IMR-90 (cell line): ENCODE measurements around the gene ABCA4. TPM values are rescaled to one million over a fixed set of nuclear protein-coding genes. Genes with fewer than 3 reads are reported as not detected.
A peak's percentile ranks its signal among the peaks of the same experiment; 100 is the strongest.

Experiments used
- ATAC-seq: fragments of 200-7000 bp; cut with Tn5 transposase; 2 replicates; pipeline ENCODE4 v1.9.1; 2020; ENCODE audit warnings: low read depth, mild to moderate bottlenecking, moderate library complexity
- BruUV-seq: library from RNA; stranded (reverse); fragments of 400-500 nt; replicated peaks from 2 replicates; lab custom pipeline; 2021; lab: Mats Ljungman, UMichigan
- CTCF ChIA-PET: fragments of 300-600 bp; formaldehyde crosslinking; extraction: SDS; loops from one replicate; lab custom pipeline; 2021; ENCODE audit warnings: antibody characterized with exemption; lab: Yijun Ruan, JAX
- POLR2A ChIA-PET: fragments of 300-600 bp; sonication (Branson Sonifier 250); formaldehyde crosslinking; loops from one replicate; lab custom pipeline; 2022; ENCODE audit warnings: antibody characterized with exemption; ENCODE audit not compliant: unreplicated experiment; lab: Charles Lee
- DNase-seq: peaks from one replicate; pipeline ENCODE4 v3.0.0; 2013
- H2AFZ ChIP-seq: replicated peaks from 2 replicates; pipeline ENCODE3; 2013; ENCODE audit warnings: low read length, mild to moderate bottlenecking; ENCODE audit not compliant: poor library complexity
- H2AK5ac ChIP-seq: 2 replicates; pipeline ENCODE4 v1.6.1; 2013; ENCODE audit warnings: low read depth, low read length, inconsistent platforms
- H2AK9ac ChIP-seq: replicated peaks from 2 replicates; pipeline ENCODE3; 2013; ENCODE audit warnings: mild to moderate bottlenecking, low read depth, low read length, moderate library complexity; ENCODE audit not compliant: poor library complexity
- H2BK120ac ChIP-seq: 2 replicates; pipeline ENCODE4 v1.6.1; 2013; ENCODE audit warnings: low read depth, low read length, inconsistent platforms
- H2BK15ac ChIP-seq: 3 replicates; pipeline ENCODE4 v1.6.1; 2013; ENCODE audit warnings: low read depth, low read length, inconsistent platforms
- H2BK20ac ChIP-seq: 2 replicates; pipeline ENCODE4 v1.6.1; 2013; ENCODE audit warnings: low read depth, mild to moderate bottlenecking, inconsistent platforms, low read length, moderate library complexity
- H2BK5ac ChIP-seq: 2 replicates; pipeline ENCODE4 v1.6.1; 2013; ENCODE audit warnings: mild to moderate bottlenecking, low read depth, low read length, inconsistent platforms; ENCODE audit not compliant: poor library complexity, severe bottlenecking
- H3K14ac ChIP-seq: replicated peaks from 2 replicates; pipeline ENCODE4 v1.6.1; 2013; ENCODE audit warnings: low read depth, low read length, inconsistent platforms
- H3K18ac ChIP-seq: 2 replicates; pipeline ENCODE4 v1.6.1; 2013; ENCODE audit warnings: low read depth, low read length, control low read depth
- H3K23ac ChIP-seq: 2 replicates; pipeline ENCODE4 v1.6.1; 2013; ENCODE audit warnings: low read depth, low read length, inconsistent platforms
- H3K27ac ChIP-seq: 2 replicates; pipeline ENCODE4 v1.5.1; 2013; ENCODE audit warnings: mild to moderate bottlenecking, control low read depth, low read length; ENCODE audit not compliant: insufficient read depth
- H3K27me3 ChIP-seq: 2 replicates; pipeline ENCODE4 v1.6.1; 2013; ENCODE audit warnings: low read length; ENCODE audit not compliant: control insufficient read depth, insufficient read depth
- H3K36me3 ChIP-seq: 2 replicates; pipeline ENCODE4 v1.6.1; 2013; ENCODE audit warnings: low read length, mixed read lengths; ENCODE audit not compliant: control insufficient read depth, insufficient read depth
- H3K4ac ChIP-seq: 2 replicates; pipeline ENCODE4 v1.6.1; 2013; ENCODE audit warnings: low read depth, low read length, inconsistent platforms
- H3K4me1 ChIP-seq: 2 replicates; pipeline ENCODE4 v1.6.1; 2013; ENCODE audit warnings: low read length, mixed read lengths; ENCODE audit not compliant: control insufficient read depth, insufficient read depth
- H3K4me2 ChIP-seq: 2 replicates; pipeline ENCODE4 v1.6.1; 2013; ENCODE audit warnings: low read depth, mild to moderate bottlenecking, control low read depth, low read length, moderate library complexity
- H3K4me3 ChIP-seq: 2 replicates; pipeline ENCODE4 v1.5.1; 2013; ENCODE audit warnings: low read depth, mild to moderate bottlenecking, control low read depth, low read length, moderate library complexity; ENCODE audit not compliant: insufficient read depth
- H3K56ac ChIP-seq: 2 replicates; pipeline ENCODE4 v1.6.1; 2013; ENCODE audit warnings: low read length, inconsistent platforms; ENCODE audit not compliant: insufficient read depth; ENCODE audit errors: extremely low read depth
- H3K79me1 ChIP-seq, 2 experiments: 2 replicates each; pipeline ENCODE4 v1.6.1; 2013; ENCODE audit warnings: low read length in 2 of 2, inconsistent platforms in 1 of 2, low read depth in 1 of 2
- H3K9ac ChIP-seq: 2 replicates; pipeline ENCODE4 v1.6.1; 2013; ENCODE audit warnings: low read depth, low read length, control low read depth
- H3K9me1 ChIP-seq: 2 replicates; pipeline ENCODE4 v1.6.1; 2013; ENCODE audit warnings: low read length, inconsistent platforms; ENCODE audit not compliant: insufficient read depth
- H3K9me3 ChIP-seq: 2 replicates; pipeline ENCODE4 v1.6.1; 2013; ENCODE audit warnings: low read length; ENCODE audit not compliant: control insufficient read depth, insufficient read depth
- H4K20me1 ChIP-seq: 2 replicates; pipeline ENCODE4 v1.6.1; 2013; ENCODE audit warnings: low read length, inconsistent platforms; ENCODE audit not compliant: insufficient read depth
- H4K5ac ChIP-seq: 2 replicates; pipeline ENCODE4 v1.6.1; 2013; ENCODE audit warnings: mild to moderate bottlenecking, low read depth, low read length, control low read depth
- H4K8ac ChIP-seq, 2 experiments: 2 replicates each; pipeline ENCODE4 v1.6.1; 2013; ENCODE audit warnings: low read depth in 2 of 2, low read length in 2 of 2, control low read depth in 1 of 2, inconsistent platforms in 1 of 2
- H4K91ac ChIP-seq: 2 replicates; pipeline ENCODE4 v1.6.1; 2013; ENCODE audit warnings: low read depth, low read length, inconsistent platforms; ENCODE audit not compliant: insufficient read depth
- BHLHE40 ChIP-seq: fragments of 150-350 bp; IDR thresholded peaks from 2 replicates; pipeline ENCODE4 v1.6.1; 2016; ENCODE audit warnings: mild to moderate bottlenecking, low read depth, low read length
- RCOR1 ChIP-seq: IDR thresholded peaks from 2 replicates; pipeline ENCODE4 v1.6.1; 2012; ENCODE audit warnings: mild to moderate bottlenecking, low read length, improper control_type of control experiment; ENCODE audit not compliant: insufficient replicate concordance
- WGBS, 2 experiments: methylation state at CpG; one replicate each; pipeline versions ENCODE4 v1.1.5 to v1.1.7; 2013; ENCODE audit warnings: missing lambda C conversion rate in 2 of 2; ENCODE audit not compliant: insufficient read length in 1 of 2; ENCODE audit errors: extremely low coverage in 2 of 2; 5-methylcytosine and 5-hydroxymethylcytosine counted together
- dilution Hi-C: fragments of 300-500 bp; cut with HindIII; formaldehyde crosslinking; loops from one replicate; pipeline ENCODE4 v1.14.3; 2018; ENCODE audit warnings: low sequenced_read_pairs; ENCODE audit not compliant: unreplicated experiment
- in situ Hi-C: fragments of 300-500 bp; cut with MboI; formaldehyde crosslinking; loops from 3 replicates; pipeline ENCODE4 v1.14.3; 2019; ENCODE audit warnings: low sequenced_read_pairs, inconsistent platforms, mixed read lengths
- intact Hi-C: fragments of 100-400 bp; cut with micrococcal nuclease; formaldehyde crosslinking; loops from 2 replicates; pipeline ENCODE4 v1.10.0; 2022
- polyA plus RNA-seq, 3 experiments: library from polyadenylated mRNA; depleted of rRNA; stranded (reverse); fragments of >200 nt; gene quantifications; 2 replicates each; pipeline ENCODE4 v1.2.3, GENCODE V29; 2012; ENCODE audit warnings: low replicate concordance in 1 of 3
- total RNA-seq: library from RNA; depleted of rRNA; stranded (reverse); fragments of >200 nt; gene quantifications from 2 replicates; pipeline ENCODE4 v1.2.3, GENCODE V29; 2012
- TF ChIP-seq, protein P1 (sequence below): fragments of 150-350 bp; IDR thresholded peaks from 2 replicates; pipeline ENCODE4 v1.6.1; 2016; ENCODE audit warnings: low read depth, mild to moderate bottlenecking, low read length, moderate library complexity, borderline replicate concordance

Gene ABCA4
- total and polyA plus RNA-seq, 2 of the 4 experiments (the other 2 are of a cell fraction) = under 0.01 to 0.36 TPM

DNA sequence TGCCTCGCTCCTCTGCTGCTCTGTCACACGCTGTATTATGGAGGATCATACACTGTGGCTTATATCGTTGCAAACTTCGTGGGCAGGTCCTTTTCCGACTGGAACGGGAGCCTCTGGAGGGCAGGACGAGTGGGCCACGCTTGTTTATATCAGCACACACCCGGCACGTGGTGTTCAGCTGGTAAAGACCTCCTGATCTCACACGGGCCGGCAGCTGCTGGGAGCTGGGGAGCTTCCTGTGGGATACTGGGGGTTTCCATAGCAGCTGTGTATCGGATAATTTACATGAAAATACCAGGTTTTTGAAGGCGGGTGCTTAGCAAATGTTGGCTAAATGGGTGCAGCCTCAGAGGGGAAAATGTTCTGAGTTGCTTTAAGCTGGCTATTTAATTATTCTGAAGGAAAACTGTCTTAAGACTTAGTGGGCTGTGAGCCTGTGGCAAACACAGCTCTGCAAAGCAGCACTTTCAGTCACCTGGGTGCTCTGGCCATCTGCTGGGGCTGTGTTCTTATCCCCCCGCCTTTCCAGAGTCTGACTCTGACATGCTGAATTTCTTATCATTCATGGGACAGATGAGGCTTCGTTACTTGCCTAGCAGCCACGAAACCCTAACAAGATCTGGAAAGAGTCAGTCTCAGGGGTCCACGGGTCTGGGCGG lies 108.1 kb downstream of the ABCA4 start:
- WGBS, 2 experiments = 64% methylated on average over 5 of the region's 19 CpGs; no CpG with 5 or more reads in 1 of the 2 experiments
- ATAC-seq (peak; percentile 33; the same call in 1 of the 2 replicates), DNase-seq (peak; percentile 36)
- TF ChIP-seq RCOR1 (no peak), BHLHE40 (0 out of 2 replicates have a peak, but pooled peaks have one; percentile 45)
- TF ChIP-seq, protein P1, sequence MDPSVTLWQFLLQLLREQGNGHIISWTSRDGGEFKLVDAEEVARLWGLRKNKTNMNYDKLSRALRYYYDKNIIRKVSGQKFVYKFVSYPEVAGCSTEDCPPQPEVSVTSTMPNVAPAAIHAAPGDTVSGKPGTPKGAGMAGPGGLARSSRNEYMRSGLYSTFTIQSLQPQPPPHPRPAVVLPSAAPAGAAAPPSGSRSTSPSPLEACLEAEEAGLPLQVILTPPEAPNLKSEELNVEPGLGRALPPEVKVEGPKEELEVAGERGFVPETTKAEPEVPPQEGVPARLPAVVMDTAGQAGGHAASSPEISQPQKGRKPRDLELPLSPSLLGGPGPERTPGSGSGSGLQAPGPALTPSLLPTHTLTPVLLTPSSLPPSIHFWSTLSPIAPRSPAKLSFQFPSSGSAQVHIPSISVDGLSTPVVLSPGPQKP = no peak
- Histone ChIP-seq H3K27ac (no peak overlapping the region), H3K79me1 (no peaks in the 10 kb centered on the region), H2BK120ac (no peak overlapping the region), H3K14ac (no peak overlapping the region), H2AK9ac (no peak overlapping the region), H2AK5ac (no peak overlapping the region), H3K4ac (no peak overlapping the region), H3K18ac (no peak overlapping the region), H3K9me3 (no peaks in the 10 kb centered on the region), H3K9me1 (peaks cover 4% of the 10 kb centered on the region; the same call in 1 of the 2 replicates), H2BK20ac (no peak overlapping the region), H2BK5ac (no peak overlapping the region), H3K56ac (no peak overlapping the region), H4K5ac (no peak overlapping the region), H4K20me1 (no peaks in the 10 kb centered on the region), H3K4me3 (no peak overlapping the region), H2AFZ (peak overlapping the region; percentile 64), H4K91ac (no peak overlapping the region; the same call in 1 of the 2 replicates), H3K9ac (no peak overlapping the region), H3K4me1 (peaks cover 9% of the 10 kb centered on the region), H3K23ac (no peak overlapping the region), H2BK15ac (no peak overlapping the region), H3K27me3 (no peaks in the 10 kb centered on the region; the same call in 1 of the 2 replicates), H4K8ac (no peak overlapping the region), H3K36me3 (no peaks in the 10 kb centered on the region), H3K4me2 (no peak overlapping the region)
- ChIA-PET POLR2A (no interaction called here), CTCF (interaction anchor here (1.0 kb wide), 1 partner anchor 104 kb away, joined by 3 read pairs; the partner anchor contains the start of gene GCLM)
- intact Hi-C loops = no loop called here
- no TSS peak for BruUV-seq
- dilution Hi-C loops = no loop called here
- in situ Hi-C loops = no loop called here
